ENCODE results near the gene KMT2E.

KMT2E gene

DNA sequence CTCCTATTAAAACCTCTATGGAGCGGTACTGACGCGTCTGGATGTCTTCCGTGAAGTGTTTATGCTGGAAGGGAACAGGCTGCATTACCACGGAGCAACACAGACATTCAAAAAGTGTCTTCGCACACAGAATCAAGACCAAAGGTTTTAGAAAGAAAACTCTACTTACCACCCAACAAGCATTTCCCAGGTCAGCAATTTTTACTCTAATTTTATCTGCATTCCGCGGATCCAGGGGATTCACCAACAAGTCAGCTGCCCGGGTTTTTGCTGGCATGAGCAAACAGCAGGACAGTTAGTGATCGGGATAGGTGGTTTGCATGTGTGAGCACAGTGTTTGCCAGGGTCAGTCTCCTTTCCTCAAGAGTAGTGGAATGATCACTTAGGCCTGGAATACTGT lies 118.8 kb downstream of the KMT2E start:
- Histone ChIP-seq H3K9me3 (no peaks in the 10 kb centered on the region), H3K27me3 (ENCODE audit: low read depth) (no peaks in the 10 kb centered on the region), H3K4me1 (no peaks in the 10 kb centered on the region), H3K36me3 (replicated peaks) (peaks cover 8% of the 10 kb centered on the region), H3K4me3 (no peak overlapping the region)
- DNase-seq (ENCODE audit: low spot score in 2 of 2), result no peak
- in situ Hi-C loops (cut with MboI; ENCODE audit: low sequenced_read_pairs), result no loop called here

DNA sequence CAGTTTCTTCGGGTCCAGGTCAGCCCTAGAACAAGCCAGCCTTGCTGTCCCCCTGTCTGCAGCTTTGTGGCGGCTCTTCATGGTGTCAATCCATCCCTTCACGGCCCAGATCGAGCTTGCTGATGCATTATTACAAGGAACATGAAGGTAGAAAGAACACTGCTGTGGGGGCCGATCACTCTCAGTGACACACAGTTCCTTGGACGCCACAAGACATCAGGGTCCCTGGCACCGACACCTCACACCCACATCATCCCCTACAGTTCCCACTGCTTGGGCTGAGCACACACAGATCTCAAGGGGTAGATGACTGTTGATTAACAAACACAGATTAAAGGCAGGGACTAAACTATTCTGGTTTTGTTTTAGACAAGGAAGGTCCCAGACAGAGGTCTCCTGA lies 119.4 kb downstream of the KMT2E start:
- H3K36me3 ChIP-seq (replicated peaks), result peaks cover 8% of the 10 kb centered on the region
- in situ Hi-C loops (cut with MboI; ENCODE audit: low sequenced_read_pairs), result no loop called here

DNA sequence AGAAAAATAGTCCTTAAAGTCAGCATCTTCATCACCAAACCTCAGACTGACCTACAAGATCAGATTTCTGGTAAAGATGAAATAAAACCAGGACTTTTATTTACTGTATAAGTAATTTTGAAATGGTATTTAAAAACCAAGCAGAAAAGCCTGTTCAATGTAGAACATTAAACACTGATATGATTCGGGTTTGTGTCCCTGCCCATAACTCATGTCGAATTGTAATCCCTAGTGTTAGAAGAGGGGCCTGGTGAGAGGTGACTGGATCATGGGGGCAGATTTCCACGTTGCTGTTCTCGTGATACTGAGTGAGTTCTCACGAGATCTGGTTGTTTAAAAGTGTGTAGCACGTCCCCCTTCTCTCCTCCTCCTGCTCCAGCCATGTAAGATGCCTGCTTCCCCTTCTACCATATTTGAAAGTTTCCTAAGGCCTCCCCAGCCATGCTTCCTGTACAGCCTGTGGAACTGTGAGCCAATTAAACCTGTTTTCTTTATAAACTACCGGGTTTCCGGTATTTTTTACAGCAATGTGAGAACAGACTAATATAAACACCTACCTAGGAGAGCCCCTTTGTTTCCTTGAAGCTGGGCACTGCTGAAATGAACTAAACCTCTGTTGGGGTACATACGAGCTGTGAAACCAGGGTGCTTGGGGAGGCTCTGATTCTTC lies 120.1 kb downstream of the KMT2E start:
- no peaks in the 10 kb centered on the region for H3K27me3 ChIP-seq (ENCODE audit: low read depth)
- no peaks in the 10 kb centered on the region for H3K4me1 ChIP-seq
- H3K9me3 ChIP-seq, result no peaks in the 10 kb centered on the region
- no peak overlapping the region for H3K4me3 ChIP-seq
- DNase-seq (ENCODE audit: low spot score in 2 of 2), result no peak
- H3K36me3 ChIP-seq (replicated peaks), result peaks cover 8% of the 10 kb centered on the region
- in situ Hi-C loops (cut with MboI; ENCODE audit: low sequenced_read_pairs), result no loop called here

More for the DNA sequence above, 119.4 kb downstream of the KMT2E start:
- Histone ChIP-seq H3K4me3 (no peak overlapping the region), H3K4me1 (no peaks in the 10 kb centered on the region), H3K9me3 (no peaks in the 10 kb centered on the region), H3K27me3 (ENCODE audit: low read depth) (no peaks in the 10 kb centered on the region)
- no peak for DNase-seq (ENCODE audit: low spot score in 2 of 2)

DNA sequence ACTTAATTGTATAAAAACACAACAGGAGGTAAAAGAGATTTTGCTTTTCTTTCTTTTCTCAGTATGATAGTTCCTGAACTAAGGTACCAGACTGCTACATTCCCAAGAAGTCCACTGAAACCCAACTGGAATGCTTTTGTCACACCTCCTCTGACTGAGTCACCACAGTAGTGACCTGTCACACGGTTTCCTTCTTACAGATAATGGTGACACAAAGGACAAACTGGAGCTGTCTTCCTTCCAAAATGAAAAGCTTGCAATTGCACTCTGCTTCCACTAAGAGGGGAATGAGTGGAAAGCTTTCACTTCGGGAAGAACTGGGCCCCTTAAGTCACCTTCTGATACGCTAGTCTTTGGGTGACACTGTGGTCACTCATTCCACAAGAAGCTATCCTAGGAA lies 122.2 kb downstream of the KMT2E start:
- H3K27me3 ChIP-seq (ENCODE audit: low read depth), result no peaks in the 10 kb centered on the region
- H3K36me3 ChIP-seq (replicated peaks), result peaks cover 11% of the 10 kb centered on the region
- H3K4me1 ChIP-seq, result no peaks in the 10 kb centered on the region
- no peak overlapping the region for H3K4me3 ChIP-seq
- H3K9me3 ChIP-seq, result no peaks in the 10 kb centered on the region
- no peak for DNase-seq (ENCODE audit: low spot score in 2 of 2)
- in situ Hi-C loops (cut with MboI; ENCODE audit: low sequenced_read_pairs), result no loop called here

DNA sequence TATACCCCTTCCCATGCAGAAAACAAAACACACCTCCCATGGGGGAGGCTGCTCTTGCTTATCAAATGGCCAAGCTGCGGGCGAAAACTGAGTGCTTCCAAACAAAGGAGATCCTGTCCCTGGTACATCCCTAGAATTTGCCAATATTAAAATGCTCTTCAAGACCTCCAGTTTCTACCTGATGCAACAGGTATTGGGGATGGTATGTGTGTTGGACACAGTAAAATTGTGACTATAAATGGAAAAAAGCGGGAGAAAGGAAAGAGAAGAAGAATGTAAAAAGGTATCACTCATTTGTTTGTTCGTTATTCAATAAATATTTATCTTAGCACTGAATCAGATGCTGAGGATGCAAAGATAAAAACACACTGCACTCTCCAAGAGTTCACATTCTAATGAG lies 123.9 kb downstream of the KMT2E start:
- no peaks in the 10 kb centered on the region for H3K9me3 ChIP-seq

DNA sequence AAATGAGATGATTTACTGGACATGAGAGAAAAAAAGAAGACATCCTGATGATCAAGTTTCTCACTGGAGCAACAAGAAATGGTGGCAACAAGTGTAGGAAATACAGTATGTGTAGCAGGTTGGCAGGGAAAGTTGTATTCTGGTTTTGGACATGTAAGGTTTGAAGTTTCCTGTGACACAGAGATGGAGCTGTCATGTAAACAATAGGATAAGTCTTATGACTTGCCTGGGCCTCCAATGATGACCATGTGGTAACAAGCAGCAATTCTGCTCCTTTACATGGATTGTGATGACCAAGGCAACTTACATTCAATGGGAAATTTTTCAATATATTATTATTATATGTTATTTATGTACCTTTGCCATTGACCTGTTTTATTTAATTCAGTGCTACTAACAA lies 125.4 kb downstream of the KMT2E start:
- in situ Hi-C loops (cut with MboI; ENCODE audit: low sequenced_read_pairs), result no loop called here
- DNase-seq (ENCODE audit: low spot score in 2 of 2), result no peak
- H3K36me3 ChIP-seq (replicated peaks), result peaks cover 17% of the 10 kb centered on the region
- no peak overlapping the region for H3K4me3 ChIP-seq
- H3K27me3 ChIP-seq (ENCODE audit: low read depth), result no peaks in the 10 kb centered on the region
- H3K4me1 ChIP-seq, result no peaks in the 10 kb centered on the region
- H3K9me3 ChIP-seq, result no peaks in the 10 kb centered on the region

More for the DNA sequence above, 123.9 kb downstream of the KMT2E start:
- no peaks in the 10 kb centered on the region for H3K27me3 ChIP-seq (ENCODE audit: low read depth)
- H3K36me3 ChIP-seq (replicated peaks), result peaks cover 17% of the 10 kb centered on the region
- H3K4me3 ChIP-seq, result no peak overlapping the region
- DNase-seq (ENCODE audit: low spot score in 2 of 2), result no peak
- in situ Hi-C loops (cut with MboI; ENCODE audit: low sequenced_read_pairs), result no loop called here
- H3K4me1 ChIP-seq, result no peaks in the 10 kb centered on the region

DNA sequence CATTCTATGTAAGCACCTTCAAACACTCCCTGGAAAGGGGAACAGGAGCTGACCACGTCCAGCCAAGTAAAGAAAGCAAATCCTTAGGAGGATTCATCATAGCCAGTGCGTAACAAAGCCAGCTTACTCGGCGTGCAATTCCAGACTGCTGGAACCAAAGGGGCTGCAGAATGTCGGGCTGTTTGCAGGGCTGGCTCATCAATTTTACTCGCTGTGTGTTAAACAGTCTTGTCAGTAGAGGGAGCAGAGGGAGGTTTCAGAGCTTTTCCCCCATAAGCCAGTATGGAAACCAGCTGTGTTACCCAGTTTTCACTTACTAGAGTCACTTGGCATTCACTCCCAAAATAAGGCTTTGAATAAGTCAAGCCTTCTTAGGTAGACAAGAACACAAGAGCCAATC lies 127.1 kb downstream of the KMT2E start:
- Histone ChIP-seq H3K4me3 (no peak overlapping the region), H3K36me3 (replicated peaks) (peaks cover 17% of the 10 kb centered on the region), H3K4me1 (no peaks in the 10 kb centered on the region), H3K9me3 (no peaks in the 10 kb centered on the region), H3K27me3 (ENCODE audit: low read depth) (no peaks in the 10 kb centered on the region)
- peak; percentile 18 to 21 for DNase-seq (ENCODE audit: low spot score in 2 of 2)
- in situ Hi-C loops (cut with MboI; ENCODE audit: low sequenced_read_pairs), result no loop called here

DNA sequence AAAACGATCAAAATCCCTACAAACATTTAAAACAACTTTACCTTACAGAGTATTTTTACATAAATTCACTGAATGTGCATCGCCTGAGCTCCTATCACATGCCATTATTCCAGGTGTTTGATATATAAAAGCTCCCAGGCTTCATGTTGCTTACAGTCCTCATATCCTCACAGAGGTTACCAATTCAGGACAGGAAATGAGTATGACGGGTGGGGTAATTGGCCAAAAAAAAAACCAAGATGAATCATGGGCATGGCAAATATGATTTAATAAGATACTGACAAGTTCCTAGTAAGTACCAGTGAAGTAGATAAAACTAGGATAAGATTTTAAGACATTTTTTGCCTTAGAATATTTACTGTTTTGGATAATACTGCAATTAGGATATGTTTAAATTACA lies 135.8 kb downstream of the KMT2E start:
- H3K9me3 ChIP-seq, result no peaks in the 10 kb centered on the region
- H3K4me1 ChIP-seq, result no peaks in the 10 kb centered on the region
- no peak for DNase-seq (ENCODE audit: low spot score in 2 of 2)
- H3K4me3 ChIP-seq, result no peak overlapping the region
- no peaks in the 10 kb centered on the region for H3K36me3 ChIP-seq (replicated peaks)
- in situ Hi-C loops (cut with MboI; ENCODE audit: low sequenced_read_pairs), result no loop called here
- no peaks in the 10 kb centered on the region for H3K27me3 ChIP-seq (ENCODE audit: low read depth)

DNA sequence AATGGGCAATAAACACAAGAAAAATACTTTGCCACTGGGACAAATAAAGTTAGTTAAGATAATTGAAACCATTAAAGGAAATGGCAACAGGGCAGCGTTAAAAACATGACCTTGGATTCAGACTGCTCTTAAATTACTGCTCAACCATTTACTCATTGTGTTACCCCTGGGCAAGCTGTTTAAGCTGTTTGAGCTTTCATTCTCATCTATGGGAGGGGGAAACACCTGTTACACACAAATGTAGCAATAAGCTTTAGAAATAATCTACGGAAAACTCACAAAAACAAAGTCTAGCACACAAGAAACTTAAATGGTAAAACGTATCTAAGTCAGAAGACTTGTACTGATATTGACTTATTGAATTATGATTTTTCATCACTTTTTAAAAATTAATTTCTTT lies 137.1 kb downstream of the KMT2E start:
- no peaks in the 10 kb centered on the region for H3K27me3 ChIP-seq (ENCODE audit: low read depth)
- no peaks in the 10 kb centered on the region for H3K4me1 ChIP-seq
- no peaks in the 10 kb centered on the region for H3K9me3 ChIP-seq
- DNase-seq (ENCODE audit: low spot score in 2 of 2), result no peak
- H3K4me3 ChIP-seq, result no peak overlapping the region
- no peaks in the 10 kb centered on the region for H3K36me3 ChIP-seq (replicated peaks)
- in situ Hi-C loops (cut with MboI; ENCODE audit: low sequenced_read_pairs), result no loop called here

DNA sequence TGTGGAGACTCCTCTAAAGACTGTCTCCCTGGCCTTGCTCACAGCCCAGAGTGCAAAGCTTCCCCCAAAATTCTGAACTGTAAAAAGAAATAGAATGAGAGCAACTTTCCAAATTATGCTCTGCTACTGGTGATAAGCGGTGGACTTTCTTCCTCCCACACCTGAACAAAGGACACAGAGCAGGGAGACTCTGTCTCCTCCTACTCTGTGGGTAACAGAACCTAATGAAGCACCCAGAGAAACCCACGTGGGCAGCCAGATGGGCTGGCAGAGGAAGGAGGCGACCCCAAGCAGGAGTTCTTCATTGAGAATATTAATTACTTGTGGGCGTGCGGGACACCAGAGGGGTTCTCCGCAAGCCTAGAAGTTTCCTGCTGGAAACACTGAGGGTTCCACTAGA lies 139.5 kb downstream of the KMT2E start:
- no peaks in the 10 kb centered on the region for H3K27me3 ChIP-seq (ENCODE audit: low read depth)
- no peak overlapping the region for H3K4me3 ChIP-seq
- no peaks in the 10 kb centered on the region for H3K36me3 ChIP-seq (replicated peaks)
- no peaks in the 10 kb centered on the region for H3K4me1 ChIP-seq
- H3K9me3 ChIP-seq, result no peaks in the 10 kb centered on the region
- no peak for DNase-seq (ENCODE audit: low spot score in 2 of 2)
- in situ Hi-C loops (cut with MboI; ENCODE audit: low sequenced_read_pairs), result no loop called here

DNA sequence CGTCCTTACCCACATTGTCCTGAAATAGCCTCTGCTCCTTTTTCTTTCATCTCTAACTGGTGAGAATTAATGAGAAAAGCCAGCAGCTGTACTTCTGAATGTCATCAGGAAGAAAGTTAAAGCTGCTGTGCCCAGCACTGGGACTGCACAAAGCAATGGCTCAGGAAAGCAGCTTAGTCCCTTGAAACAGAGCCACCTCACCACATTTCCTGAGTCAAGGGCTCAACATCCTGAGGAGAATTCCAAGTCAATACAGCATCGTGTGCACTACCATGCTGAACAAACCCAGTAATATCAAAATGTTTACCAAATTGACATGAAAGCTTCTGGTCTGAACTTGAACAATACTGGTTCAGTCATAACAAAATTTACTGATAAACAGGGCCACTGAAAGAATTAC lies 140.1 kb downstream of the KMT2E start:
- Histone ChIP-seq H3K9me3 (no peaks in the 10 kb centered on the region), H3K36me3 (replicated peaks) (no peaks in the 10 kb centered on the region), H3K4me1 (no peaks in the 10 kb centered on the region), H3K4me3 (no peak overlapping the region), H3K27me3 (ENCODE audit: low read depth) (no peaks in the 10 kb centered on the region)
- no peak for DNase-seq (ENCODE audit: low spot score in 2 of 2)
- in situ Hi-C loops (cut with MboI; ENCODE audit: low sequenced_read_pairs), result no loop called here

DNA sequence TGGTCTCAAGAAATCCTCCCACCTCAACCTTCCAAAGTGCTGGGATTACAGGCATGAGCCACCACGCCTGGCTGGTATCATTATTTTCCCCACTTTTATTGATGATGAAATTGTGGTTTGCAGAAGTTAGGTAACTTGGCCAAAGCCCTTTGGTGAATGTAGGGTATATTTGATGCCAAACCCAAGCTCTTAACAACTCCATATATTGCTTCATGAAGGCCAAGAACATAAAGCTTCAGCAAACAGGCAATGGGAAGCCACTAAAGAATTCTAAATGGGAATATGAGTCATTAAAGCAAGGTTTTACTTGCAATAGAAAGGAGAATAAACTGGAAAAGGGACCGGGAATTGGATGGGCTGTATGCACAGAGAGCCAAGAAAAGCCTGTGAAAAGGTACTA lies 142.7 kb downstream of the KMT2E start:
- no peak for DNase-seq (ENCODE audit: low spot score in 2 of 2)
- in situ Hi-C loops (cut with MboI; ENCODE audit: low sequenced_read_pairs), result no loop called here
- Histone ChIP-seq H3K4me3 (no peak overlapping the region), H3K27me3 (ENCODE audit: low read depth) (no peaks in the 10 kb centered on the region), H3K36me3 (replicated peaks) (no peaks in the 10 kb centered on the region), H3K4me1 (no peaks in the 10 kb centered on the region), H3K9me3 (no peaks in the 10 kb centered on the region)

DNA sequence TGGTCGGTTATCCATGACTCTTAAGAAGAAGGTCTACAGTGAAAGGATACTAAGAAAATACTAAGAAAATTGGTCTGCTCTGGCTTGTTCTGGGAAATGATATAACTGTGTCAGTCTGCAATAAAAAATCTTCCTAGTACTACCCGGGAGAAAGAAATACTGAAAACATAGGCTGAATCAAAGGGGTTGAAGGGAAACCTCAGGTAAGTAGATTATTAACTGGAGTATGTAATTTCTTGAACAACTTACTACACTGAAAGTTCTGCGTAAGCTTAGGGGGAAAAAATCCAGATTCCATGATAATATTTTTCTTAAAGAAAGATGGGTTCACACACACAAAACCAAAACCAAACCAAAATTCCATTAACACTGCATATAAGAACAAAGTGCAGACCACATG lies 143.3 kb downstream of the KMT2E start:
- H3K4me3 ChIP-seq, result no peak overlapping the region
- in situ Hi-C loops (cut with MboI; ENCODE audit: low sequenced_read_pairs), result no loop called here
- H3K4me1 ChIP-seq, result no peaks in the 10 kb centered on the region
- no peaks in the 10 kb centered on the region for H3K27me3 ChIP-seq (ENCODE audit: low read depth)
- no peaks in the 10 kb centered on the region for H3K9me3 ChIP-seq
- no peak for DNase-seq (ENCODE audit: low spot score in 2 of 2)
- H3K36me3 ChIP-seq (replicated peaks), result no peaks in the 10 kb centered on the region

DNA sequence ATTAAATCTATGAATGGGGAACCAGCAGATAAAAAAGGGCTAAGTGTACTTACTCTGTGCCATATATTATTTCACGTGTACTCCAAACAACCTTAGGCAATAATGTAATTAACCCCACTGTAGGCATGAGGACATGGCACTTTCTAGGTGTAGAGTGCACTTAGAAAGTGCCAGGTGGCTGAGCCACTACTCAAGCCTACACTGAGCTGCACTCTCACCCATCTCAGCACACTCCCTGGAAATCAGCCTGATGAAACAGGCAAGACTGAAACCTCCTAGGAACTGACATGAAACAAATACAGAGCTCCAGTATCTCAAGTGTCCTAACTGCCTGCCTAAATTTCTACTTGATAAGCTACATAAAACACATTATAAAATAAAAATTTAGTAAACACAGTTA lies 147.4 kb downstream of the KMT2E start:
- no peak overlapping the region for H3K4me3 ChIP-seq
- in situ Hi-C loops (cut with MboI; ENCODE audit: low sequenced_read_pairs), result no loop called here
- H3K4me1 ChIP-seq, result no peaks in the 10 kb centered on the region
- no peak for DNase-seq (ENCODE audit: low spot score in 2 of 2)
- H3K36me3 ChIP-seq (replicated peaks), result peaks cover 6% of the 10 kb centered on the region
- H3K9me3 ChIP-seq, result no peaks in the 10 kb centered on the region
- H3K27me3 ChIP-seq (ENCODE audit: low read depth), result no peaks in the 10 kb centered on the region

Data from HAP-1 (cell line).